ENCODE measurements around the gene CELSR1.

DNA sequence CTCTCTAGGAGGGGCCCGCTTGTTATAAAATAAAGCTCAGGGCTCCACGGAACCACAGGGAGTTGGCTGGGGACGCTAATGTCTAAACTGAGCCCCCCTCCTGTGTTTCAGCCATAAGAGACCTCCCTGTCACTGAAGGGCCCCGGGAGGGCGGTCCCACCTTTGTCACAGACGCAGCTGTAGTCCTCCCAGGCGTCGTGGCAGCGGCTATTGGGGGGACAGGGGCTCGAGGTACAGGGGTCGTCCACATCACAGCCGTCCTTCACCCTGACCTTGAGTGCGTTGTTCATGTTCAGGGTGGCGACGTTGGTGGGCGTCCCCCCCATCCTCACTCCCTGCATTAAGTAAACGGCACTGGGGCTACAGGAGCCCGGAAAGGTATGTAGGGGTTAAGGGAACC is 139.9 kb downstream of the CELSR1 start:
- TF ChIP-seq, protein P1, sequence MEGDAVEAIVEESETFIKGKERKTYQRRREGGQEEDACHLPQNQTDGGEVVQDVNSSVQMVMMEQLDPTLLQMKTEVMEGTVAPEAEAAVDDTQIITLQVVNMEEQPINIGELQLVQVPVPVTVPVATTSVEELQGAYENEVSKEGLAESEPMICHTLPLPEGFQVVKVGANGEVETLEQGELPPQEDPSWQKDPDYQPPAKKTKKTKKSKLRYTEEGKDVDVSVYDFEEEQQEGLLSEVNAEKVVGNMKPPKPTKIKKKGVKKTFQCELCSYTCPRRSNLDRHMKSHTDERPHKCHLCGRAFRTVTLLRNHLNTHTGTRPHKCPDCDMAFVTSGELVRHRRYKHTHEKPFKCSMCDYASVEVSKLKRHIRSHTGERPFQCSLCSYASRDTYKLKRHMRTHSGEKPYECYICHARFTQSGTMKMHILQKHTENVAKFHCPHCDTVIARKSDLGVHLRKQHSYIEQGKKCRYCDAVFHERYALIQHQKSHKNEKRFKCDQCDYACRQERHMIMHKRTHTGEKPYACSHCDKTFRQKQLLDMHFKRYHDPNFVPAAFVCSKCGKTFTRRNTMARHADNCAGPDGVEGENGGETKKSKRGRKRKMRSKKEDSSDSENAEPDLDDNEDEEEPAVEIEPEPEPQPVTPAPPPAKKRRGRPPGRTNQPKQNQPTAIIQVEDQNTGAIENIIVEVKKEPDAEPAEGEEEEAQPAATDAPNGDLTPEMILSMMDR (IDR thresholded peaks at IDR 0.05) = no peak
- TF ChIP-seq POLR2A (IDR thresholded peaks at IDR 0.05) = no peak

All from adrenal gland (tissue), 5 donors.